Germinal center (tissue), 1 donor: ENCODE measurements around the gene GNAI3.

Experiments
- DNase-seq: peaks from one replicate; pipeline ENCODE4 v3.0.0; 2012; ENCODE audit warnings: mixed read lengths, low spot score

GNAI3 gene

DNA sequence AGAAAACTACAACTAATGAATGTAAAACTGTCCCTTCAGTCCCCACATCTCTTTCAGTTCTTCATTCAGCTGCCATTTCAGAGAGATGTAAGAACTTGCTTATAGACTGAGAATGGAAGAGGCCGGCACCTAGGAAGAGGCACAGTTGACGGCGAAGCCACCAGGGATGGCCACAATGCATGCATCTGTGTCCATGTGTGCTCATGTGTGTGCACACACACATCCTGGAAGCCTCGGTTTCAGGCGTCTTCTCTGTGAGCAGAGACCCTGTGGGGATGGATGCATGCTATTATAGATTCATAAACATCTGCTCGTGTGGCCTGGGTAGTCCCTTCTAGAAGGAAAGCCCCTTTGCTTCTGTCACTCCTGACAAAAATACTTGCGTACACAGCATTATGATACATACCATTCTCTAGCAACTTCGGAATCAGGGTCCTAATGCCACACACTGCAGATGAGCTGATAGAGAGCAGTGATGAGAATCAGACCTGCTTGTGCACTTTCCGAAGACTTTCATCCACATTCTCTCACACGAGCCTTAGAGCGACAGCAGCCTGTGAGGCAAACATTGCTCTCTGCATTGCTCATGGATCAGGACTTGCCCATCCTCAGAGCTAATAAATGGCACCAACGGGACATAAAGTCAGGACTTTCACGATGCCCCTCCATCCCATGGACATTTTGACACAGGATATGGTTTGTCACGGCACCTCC lies 21.2 kb upstream of the GNAI3 start:
- DNase-seq: no peak

DNA sequence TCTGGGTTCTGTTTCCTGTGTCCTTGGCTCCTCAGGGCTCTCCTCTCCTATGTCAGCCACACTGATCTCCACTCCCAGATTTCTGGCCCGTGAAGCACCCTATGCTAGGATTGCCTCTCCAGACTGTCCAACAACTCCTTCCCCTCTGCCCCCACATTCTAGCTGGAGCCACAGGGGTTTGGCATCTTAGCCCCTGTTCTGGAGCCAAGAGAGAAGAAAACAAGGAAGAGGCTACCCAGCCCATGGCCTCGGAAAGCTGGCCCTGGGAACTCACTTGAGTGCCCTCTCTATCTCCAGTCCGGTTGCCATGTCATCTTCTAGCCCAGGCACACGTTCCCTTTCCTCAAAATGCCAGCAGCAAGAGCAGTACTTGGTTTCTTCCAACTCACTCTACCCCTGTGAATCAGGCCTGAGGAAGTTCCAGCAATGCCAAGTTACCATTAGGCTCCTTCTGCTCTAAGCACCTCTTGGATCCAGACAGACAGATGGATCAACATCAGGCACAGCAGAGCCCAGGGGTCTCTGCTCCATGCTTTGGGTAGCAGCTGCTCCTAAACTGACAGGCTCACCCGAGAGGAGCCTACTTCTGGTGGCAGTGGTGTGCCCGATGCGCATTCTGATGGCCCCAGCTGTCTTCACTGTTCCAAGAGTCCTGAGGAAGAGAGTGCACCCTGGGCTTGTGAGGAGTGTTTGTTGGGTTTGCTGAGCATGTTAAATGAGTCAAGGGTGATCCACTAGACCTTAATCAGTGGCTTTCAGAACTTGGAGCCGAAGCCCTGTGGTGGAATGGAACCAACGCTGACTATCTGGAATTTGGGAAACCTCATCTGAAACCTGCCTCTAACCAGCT lies 20.3 kb upstream of the GNAI3 start:
- no peak for DNase-seq

DNA sequence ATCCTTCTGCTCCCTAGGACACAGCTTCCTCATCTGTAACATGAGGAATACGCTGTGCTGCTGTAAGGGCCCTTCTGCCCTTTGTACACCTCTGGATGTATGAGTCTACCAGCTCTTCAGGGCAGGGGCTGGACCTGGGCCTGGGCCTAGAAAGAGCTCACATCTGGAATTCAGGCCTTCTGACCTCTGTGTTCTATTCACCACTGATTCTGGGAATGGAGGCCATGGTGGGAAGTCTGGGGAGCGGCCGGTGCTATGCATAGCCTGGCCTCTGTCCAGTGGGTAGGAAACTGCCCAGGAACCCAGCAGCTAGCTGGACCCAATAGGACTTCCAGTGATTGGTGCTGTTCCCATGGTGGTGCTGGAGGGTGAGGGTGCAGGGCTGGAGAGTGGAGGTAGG lies 19.7 kb upstream of the GNAI3 start:
- no peak for DNase-seq

GRCh38 chr1:109529881-109530456 lies 18.4 kb upstream of the GNAI3 start:
- DNase-seq: no peak

- DNase-seq: no peak
These were observed 17.8 kb upstream of the GNAI3 start for GRCh38 chr1:109530457-109531087.

DNA sequence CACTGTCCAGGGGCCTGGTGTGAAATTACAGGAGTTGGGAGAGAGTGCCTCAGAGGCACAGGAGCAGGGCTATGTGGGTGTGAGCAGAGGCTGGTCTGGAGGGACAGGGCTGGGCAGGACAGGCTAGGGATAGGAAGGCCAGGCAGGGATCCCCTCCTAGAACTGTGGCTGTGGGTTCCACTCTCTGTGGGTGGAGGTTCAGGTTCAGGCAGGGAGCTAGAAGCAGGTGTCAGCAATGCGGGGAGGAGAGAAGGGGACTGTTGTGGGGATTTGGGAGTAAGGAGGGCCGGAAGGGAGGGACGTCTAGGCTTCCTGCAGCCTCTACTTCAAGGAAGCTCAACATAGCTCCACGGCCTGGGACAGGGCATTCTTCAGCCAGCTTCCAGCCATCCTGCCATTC lies 17.0 kb upstream of the GNAI3 start:
- no peak for DNase-seq

GRCh38 chr1:109531826-109532364 lies 16.5 kb upstream of the GNAI3 start:
- DNase-seq: no peak

GRCh38 chr1:109532365-109533136 lies 15.9 kb upstream of the GNAI3 start:
- DNase-seq: peak; percentile 87

- DNase-seq: no peak
These were observed 14.0 kb upstream of the GNAI3 start for GRCh38 chr1:109534307-109534858.

- DNase-seq: no peak
These were observed 12.9 kb upstream of the GNAI3 start for GRCh38 chr1:109535481-109535880.

DNA sequence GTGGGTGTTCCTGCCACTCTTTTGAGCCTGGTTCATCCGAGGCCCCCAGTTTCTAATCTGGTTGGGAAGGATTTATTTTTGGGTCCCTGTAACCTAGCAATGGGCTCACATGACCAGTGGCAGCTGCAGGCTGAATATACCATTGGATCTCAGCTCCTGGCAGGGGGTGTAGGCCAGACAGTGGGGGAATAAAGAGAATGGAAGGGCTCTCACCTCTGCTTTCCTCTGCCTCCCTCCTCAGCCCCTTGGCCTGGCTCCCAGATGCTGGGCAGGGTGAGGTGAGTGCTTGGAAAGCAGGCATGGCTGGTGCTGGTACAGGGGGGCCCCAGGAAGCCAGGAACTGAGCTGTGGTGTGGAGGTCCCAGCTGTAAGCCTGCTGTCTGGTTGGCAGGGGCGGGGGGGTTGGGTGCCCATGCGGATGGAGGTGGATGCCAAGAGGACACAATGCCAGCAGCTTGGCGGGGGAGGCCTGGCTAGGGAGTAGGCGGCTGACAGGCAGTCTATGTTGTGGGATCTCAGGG lies 12.4 kb upstream of the GNAI3 start:
- DNase-seq: no peak

DNA sequence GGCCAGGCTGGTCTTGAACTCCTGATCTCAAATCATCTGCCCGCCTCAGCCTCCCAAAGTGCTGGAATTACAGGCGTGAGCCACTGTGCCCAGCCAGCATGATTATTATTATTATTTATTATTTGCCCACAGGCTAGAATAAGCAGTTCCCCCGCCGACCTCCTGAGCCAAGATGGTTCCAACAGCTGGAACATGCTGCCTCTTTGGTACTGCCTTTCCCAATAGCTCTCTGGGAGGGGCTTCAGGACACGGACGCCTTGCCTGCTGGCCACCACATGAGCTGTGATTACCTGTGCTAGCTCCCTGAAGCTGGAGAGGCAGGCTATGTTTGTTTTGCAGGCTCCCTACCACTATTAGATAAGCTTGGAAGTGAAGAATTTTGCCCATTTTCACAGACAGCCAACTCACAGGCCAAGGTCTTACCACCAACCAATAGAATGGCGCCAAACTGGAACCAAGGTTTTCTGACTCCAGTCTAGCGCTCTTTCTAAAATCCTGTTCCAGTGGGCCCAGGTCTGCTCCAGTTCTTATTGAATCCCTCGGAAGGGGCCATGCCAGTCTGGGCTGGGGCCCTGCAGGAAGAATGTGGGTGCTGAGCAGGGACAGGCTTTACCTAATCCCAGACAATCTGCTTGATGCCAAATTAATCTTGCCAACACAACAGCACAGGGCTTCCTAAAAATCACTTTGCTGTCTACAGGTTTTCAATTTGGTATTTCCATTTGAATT lies 10.8 kb upstream of the GNAI3 start:
- no peak for DNase-seq

DNA sequence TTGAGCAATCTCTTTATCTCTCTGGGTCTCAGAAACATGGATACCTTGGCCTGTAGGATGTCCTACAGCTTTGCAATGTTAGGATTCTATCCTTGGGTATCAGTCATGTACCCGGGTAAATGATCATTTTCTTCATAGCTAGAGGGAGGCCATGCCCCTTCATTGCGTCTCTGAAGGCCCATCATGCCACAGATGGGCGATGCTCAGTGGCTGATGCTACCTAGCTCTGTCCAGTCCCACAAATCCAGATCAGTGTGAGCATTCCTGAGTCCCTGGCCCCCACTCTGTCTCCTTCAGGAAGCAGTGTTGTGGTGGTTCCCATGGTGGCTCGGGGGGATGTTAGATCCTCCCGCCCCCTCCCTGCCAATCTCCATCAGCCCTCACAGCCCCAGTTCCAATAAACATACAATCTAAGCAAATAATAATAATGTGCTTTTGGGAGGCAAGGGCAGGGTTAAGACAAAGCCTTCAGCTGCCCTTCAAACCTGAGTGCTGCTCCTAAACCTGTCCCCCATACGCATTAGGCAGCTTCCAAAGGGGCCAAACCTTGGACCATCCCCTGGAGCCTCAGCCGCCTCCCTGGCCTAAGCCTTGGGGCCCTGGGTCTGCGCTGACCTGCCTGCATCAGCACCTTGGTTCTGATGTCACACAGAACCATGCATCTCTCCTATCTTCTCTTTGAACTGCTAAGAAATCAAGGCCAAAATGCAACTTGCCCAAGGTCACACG lies 9.4 kb upstream of the GNAI3 start:
- no peak for DNase-seq

DNA sequence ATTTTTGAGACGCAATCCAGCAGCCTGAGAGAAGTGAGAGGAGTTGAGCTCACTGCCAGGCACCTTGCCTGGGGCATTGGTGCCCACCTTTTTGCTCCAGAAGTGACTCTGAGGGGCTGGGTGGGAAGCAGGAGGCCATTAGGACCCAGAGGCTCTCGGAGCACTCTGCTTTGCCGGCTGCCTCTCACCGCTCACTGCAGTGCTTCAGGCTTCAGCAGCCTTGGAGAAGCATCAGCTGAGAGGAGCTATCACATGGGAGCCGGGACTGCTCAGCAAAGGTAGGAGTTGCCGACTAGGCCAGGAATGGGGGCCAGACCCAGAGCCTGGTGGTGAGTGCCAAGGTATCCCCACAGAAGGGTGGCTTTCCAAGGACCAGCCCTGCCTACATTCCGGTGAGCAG lies 8.7 kb upstream of the GNAI3 start, which contains the start of gene GPR61:
Gene GPR61, plus strand, starts transcription at position 197 of the 400 bp plus-strand sequence. CDS start 3,151 bp downstream, outside the sequence.
- DNase-seq: no peak

GRCh38 chr1:109541102-109541501 lies 7.3 kb upstream of the GNAI3 start:
- no peak for DNase-seq

- DNase-seq: no peak
These were observed 5.8 kb upstream of the GNAI3 start for GRCh38 chr1:109542657-109543056.

GRCh38 chr1:109543283-109543987 lies 5.0 kb upstream of the GNAI3 start:
- no peak for DNase-seq

DNA sequence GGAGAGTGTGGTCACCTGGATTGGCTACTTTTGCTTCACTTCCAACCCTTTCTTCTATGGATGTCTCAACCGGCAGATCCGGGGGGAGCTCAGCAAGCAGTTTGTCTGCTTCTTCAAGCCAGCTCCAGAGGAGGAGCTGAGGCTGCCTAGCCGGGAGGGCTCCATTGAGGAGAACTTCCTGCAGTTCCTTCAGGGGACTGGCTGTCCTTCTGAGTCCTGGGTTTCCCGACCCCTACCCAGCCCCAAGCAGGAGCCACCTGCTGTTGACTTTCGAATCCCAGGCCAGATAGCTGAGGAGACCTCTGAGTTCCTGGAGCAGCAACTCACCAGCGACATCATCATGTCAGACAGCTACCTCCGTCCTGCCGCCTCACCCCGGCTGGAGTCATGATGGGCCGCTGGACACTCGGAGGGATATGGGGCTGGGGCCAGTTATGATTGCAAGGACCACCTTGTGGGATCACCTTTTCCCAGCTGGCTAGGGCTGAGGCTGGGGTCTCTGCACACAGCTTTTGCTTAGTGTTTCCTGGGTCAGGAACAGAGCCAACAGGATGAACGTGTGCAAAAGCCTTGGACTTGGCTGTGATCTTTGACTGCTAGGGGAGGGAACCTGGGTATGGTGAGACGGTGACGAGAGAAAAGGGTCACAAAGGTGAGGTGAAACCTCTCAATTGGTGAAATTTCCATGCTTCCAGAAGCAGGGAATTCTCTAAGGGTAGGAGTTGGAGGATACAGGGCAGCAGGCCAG lies 4.3 kb upstream of the GNAI3 start:
- DNase-seq: no peak
